Suprapubic skin (tissue), 3 donors: Measurements from ENCODE around the gene PLCL1.

Experiments used
- POLR2A ChIP-seq, 2 donors: fragments of 450-650 bp; IDR thresholded peaks; one replicate each; pipeline ENCODE4 v1.6.1; 2017; ENCODE audit warnings: antibody characterized with exemption in 2 of 2, mild to moderate bottlenecking in 2 of 2, moderate library complexity in 2 of 2
- TF ChIP-seq, protein P1 (sequence below), 2 donors: fragments of 200-600 bp in 1 of 2; fragments of 450-650 bp in 1 of 2; sonication (generic) in 1 of 2; IDR thresholded peaks; one replicate each; pipeline ENCODE4 v1.5.1; 2016 to 2019; ENCODE audit warnings: antibody characterized with exemption in 2 of 2, mild to moderate bottlenecking in 1 of 2, moderate library complexity in 1 of 2

DNA sequence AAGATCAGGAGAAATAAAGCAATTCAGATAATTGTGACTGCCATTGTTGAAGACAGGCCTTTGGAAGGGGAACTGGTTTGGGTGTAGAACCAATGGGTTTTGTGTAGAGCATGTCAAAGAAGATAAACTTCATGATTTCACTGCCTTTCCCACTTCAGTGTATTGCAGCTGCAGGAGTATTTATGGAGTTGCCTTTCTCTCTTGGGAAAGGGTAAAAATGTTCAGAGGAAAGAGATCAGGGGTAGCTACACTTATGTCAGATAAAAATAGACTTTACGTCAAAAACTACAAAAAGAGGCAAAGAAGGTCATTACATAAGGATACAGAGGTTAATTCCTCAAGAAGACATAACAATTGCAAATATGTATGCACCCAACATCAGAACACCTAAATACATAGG, 249.4 kb downstream of the PLCL1 start:
- no peak for TF ChIP-seq POLR2A (IDR thresholded peaks at IDR 0.05)
- TF ChIP-seq, protein P1, sequence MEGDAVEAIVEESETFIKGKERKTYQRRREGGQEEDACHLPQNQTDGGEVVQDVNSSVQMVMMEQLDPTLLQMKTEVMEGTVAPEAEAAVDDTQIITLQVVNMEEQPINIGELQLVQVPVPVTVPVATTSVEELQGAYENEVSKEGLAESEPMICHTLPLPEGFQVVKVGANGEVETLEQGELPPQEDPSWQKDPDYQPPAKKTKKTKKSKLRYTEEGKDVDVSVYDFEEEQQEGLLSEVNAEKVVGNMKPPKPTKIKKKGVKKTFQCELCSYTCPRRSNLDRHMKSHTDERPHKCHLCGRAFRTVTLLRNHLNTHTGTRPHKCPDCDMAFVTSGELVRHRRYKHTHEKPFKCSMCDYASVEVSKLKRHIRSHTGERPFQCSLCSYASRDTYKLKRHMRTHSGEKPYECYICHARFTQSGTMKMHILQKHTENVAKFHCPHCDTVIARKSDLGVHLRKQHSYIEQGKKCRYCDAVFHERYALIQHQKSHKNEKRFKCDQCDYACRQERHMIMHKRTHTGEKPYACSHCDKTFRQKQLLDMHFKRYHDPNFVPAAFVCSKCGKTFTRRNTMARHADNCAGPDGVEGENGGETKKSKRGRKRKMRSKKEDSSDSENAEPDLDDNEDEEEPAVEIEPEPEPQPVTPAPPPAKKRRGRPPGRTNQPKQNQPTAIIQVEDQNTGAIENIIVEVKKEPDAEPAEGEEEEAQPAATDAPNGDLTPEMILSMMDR (IDR thresholded peaks at IDR 0.05): no peak
